Measurements from ENCODE around the gene HS6ST3. TPM values are rescaled to one million over a fixed set of nuclear protein-coding genes. Genes with fewer than 3 reads are reported as not detected.

Gene HS6ST3
- total RNA-seq, 1 donor from 2014 or later: not detected

DNA sequence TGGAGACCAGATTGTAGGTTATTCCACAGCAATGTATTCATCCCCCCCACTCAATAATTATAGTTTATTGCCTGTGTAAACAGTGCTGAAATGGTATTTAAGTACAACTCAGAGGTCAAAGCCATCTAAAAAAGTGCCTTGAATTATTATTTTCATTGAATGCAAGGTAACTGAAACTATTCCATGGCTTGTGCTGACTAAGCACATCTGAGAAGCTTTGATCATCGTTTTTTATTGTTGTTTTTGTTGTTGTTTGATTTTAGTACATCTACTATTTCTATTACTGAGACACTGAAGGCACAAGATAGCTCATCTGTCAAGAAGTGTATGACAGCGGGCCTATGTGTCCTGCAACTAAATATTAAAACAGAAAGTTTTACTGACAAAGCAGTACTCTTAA is 596.4 kb downstream of the HS6ST3 start:
- TF ChIP-seq, protein P1, sequence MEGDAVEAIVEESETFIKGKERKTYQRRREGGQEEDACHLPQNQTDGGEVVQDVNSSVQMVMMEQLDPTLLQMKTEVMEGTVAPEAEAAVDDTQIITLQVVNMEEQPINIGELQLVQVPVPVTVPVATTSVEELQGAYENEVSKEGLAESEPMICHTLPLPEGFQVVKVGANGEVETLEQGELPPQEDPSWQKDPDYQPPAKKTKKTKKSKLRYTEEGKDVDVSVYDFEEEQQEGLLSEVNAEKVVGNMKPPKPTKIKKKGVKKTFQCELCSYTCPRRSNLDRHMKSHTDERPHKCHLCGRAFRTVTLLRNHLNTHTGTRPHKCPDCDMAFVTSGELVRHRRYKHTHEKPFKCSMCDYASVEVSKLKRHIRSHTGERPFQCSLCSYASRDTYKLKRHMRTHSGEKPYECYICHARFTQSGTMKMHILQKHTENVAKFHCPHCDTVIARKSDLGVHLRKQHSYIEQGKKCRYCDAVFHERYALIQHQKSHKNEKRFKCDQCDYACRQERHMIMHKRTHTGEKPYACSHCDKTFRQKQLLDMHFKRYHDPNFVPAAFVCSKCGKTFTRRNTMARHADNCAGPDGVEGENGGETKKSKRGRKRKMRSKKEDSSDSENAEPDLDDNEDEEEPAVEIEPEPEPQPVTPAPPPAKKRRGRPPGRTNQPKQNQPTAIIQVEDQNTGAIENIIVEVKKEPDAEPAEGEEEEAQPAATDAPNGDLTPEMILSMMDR (IDR thresholded peaks at IDR 0.05): no peak
- no peaks in the 10 kb centered on the region for H3K4me1 Mint-ChIP-seq (ENCODE audit: unreplicated experiment)
- H3K36me3 Mint-ChIP-seq (ENCODE audit: unreplicated experiment): no peaks in the 10 kb centered on the region
- peaks cover 3% of the 10 kb centered on the region for H3K27me3 Mint-ChIP-seq (ENCODE audit: unreplicated experiment)
- H3K27ac Mint-ChIP-seq (ENCODE audit: unreplicated experiment): no peak overlapping the region
- no peaks in the 10 kb centered on the region for H3K9me3 Mint-ChIP-seq (ENCODE audit: unreplicated experiment)
- no peak for DNase-seq (ENCODE audit: extremely low spot score, unreplicated experiment)
- no peak overlapping the region for H3K4me3 Mint-ChIP-seq (ENCODE audit: unreplicated experiment)

- Mint-ChIP-seq H3K4me1 (ENCODE audit: unreplicated experiment) (no peaks in the 10 kb centered on the region), H3K27ac (ENCODE audit: unreplicated experiment) (no peak overlapping the region), H3K36me3 (ENCODE audit: unreplicated experiment) (no peaks in the 10 kb centered on the region), H3K27me3 (ENCODE audit: unreplicated experiment) (peaks cover 6% of the 10 kb centered on the region), H3K4me3 (ENCODE audit: unreplicated experiment) (no peak overlapping the region), H3K9me3 (ENCODE audit: unreplicated experiment) (no peaks in the 10 kb centered on the region)
- no peak for DNase-seq (ENCODE audit: extremely low spot score, unreplicated experiment)
- TF ChIP-seq, protein P1 (IDR thresholded peaks at IDR 0.05): no peak
Observed at GRCh38 chr13:96687191-96687590, 597.3 kb downstream of the HS6ST3 start.

DNA sequence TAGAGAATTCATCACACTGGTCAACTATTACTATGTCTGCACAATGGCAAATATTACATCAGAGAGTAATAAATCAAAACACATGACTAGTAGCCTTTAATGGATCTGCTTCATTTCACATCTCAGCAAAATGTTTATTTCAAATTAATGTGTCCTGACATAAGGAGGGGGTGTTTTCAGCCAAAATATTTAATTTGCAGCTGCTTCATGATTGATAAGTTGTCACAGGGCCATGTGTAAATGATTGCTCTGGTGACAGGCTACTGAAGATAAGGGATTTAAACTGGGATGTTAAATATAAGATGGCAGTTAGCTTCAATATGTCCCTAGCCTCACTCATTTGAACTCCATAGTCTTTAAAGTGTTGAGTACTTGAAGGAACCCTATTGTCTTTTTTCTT is 601.1 kb downstream of the HS6ST3 start:
- no peaks in the 10 kb centered on the region for H3K36me3 Mint-ChIP-seq (ENCODE audit: unreplicated experiment)
- TF ChIP-seq, protein P1 (IDR thresholded peaks at IDR 0.05): no peak
- peaks cover 3% of the 10 kb centered on the region for H3K27me3 Mint-ChIP-seq (ENCODE audit: unreplicated experiment)
- no peak for DNase-seq (ENCODE audit: extremely low spot score, unreplicated experiment)
- no peaks in the 10 kb centered on the region for H3K9me3 Mint-ChIP-seq (ENCODE audit: unreplicated experiment)
- H3K4me1 Mint-ChIP-seq (ENCODE audit: unreplicated experiment): no peaks in the 10 kb centered on the region
- no peak overlapping the region for H3K4me3 Mint-ChIP-seq (ENCODE audit: unreplicated experiment)
- H3K27ac Mint-ChIP-seq (ENCODE audit: unreplicated experiment): no peak overlapping the region

DNA sequence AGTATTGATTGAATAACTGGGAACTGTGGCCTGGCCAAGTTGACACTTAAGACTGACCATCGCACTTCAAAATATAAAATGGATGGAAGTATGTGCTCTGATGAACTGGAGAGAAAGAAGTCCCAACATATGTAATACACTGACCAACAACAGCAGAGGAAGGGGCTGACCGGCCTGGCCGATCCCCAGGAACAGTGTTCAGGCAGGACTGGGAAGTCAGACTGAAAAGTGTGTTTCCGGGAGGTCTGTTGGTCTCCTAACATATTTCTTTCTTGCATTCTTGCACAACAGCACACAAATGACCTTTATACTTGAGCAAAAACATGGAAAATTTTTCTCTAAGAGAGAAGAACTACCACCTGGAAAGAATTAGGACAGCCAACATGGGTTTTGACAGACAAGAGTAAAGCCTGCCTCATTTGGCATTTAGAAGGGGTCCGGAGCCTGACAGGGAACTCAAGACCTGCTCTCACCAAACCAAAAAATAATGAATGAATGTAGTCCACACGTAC is 606.5 kb downstream of the HS6ST3 start:
- H3K36me3 Mint-ChIP-seq (ENCODE audit: unreplicated experiment): no peaks in the 10 kb centered on the region
- peaks cover 3% of the 10 kb centered on the region for H3K27me3 Mint-ChIP-seq (ENCODE audit: unreplicated experiment)
- no peak for DNase-seq (ENCODE audit: extremely low spot score, unreplicated experiment)
- H3K9me3 Mint-ChIP-seq (ENCODE audit: unreplicated experiment): no peaks in the 10 kb centered on the region
- TF ChIP-seq, protein P1 (IDR thresholded peaks at IDR 0.05): no peak
- H3K27ac Mint-ChIP-seq (ENCODE audit: unreplicated experiment): no peak overlapping the region
- H3K4me3 Mint-ChIP-seq (ENCODE audit: unreplicated experiment): no peak overlapping the region
- no peaks in the 10 kb centered on the region for H3K4me1 Mint-ChIP-seq (ENCODE audit: unreplicated experiment)

DNA sequence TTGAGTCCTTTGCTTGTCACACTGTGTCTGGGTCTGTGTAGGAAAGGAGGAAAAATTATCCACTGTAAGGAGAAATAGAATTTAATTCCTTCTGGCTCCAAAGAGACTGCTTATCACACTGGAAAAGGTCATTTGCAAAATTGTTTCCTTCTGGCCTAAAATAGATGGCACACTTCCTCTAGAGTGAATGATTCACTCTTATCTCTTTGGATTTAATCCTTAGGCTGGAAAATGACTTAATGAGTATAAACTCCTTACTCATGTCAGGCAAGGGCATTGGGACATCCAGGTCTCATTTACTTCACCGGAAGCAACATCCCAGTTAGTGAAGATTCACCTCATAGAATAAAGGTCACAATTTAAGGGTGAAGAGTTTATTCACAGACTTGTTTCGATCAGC is 610.8 kb downstream of the HS6ST3 start:
- DNase-seq (ENCODE audit: extremely low spot score, unreplicated experiment): no peak
- H3K27ac Mint-ChIP-seq (ENCODE audit: unreplicated experiment): no peak overlapping the region
- H3K36me3 Mint-ChIP-seq (ENCODE audit: unreplicated experiment): no peaks in the 10 kb centered on the region
- TF ChIP-seq, protein P1 (IDR thresholded peaks at IDR 0.05): no peak
- no peaks in the 10 kb centered on the region for H3K9me3 Mint-ChIP-seq (ENCODE audit: unreplicated experiment)
- H3K27me3 Mint-ChIP-seq (ENCODE audit: unreplicated experiment): no peaks in the 10 kb centered on the region
- H3K4me1 Mint-ChIP-seq (ENCODE audit: unreplicated experiment): no peaks in the 10 kb centered on the region
- H3K4me3 Mint-ChIP-seq (ENCODE audit: unreplicated experiment): no peak overlapping the region
